Glutamatergic neuron (in vitro differentiated cells): ENCODE results near the gene CLGN. TPM values are rescaled to one million over a fixed set of nuclear protein-coding genes. Genes with fewer than 3 reads are reported as not detected.

Experiments
- DNase-seq: peaks from one replicate; pipeline ENCODE4 v3.0.0; 2022
- H3K27ac Mint-ChIP-seq: one replicate; pipeline ENCODE4 v1.8.0; 2020; ENCODE audit warnings: mild to moderate bottlenecking, mixed read lengths, inconsistent platforms; ENCODE audit not compliant: unreplicated experiment
- H3K27me3 Mint-ChIP-seq: one replicate; pipeline ENCODE4 v1.8.0; 2020; ENCODE audit warnings: mild to moderate bottlenecking, moderate library complexity, mixed read lengths, inconsistent platforms; ENCODE audit not compliant: unreplicated experiment
- H3K36me3 Mint-ChIP-seq: one replicate; pipeline ENCODE4 v1.8.0; 2020; ENCODE audit warnings: mild to moderate bottlenecking, mixed read lengths, inconsistent platforms; ENCODE audit not compliant: unreplicated experiment
- H3K4me1 Mint-ChIP-seq: one replicate; pipeline ENCODE4 v1.8.0; 2020; ENCODE audit warnings: mild to moderate bottlenecking, low read depth, mixed read lengths, inconsistent platforms; ENCODE audit not compliant: unreplicated experiment
- H3K4me3 Mint-ChIP-seq: one replicate; pipeline ENCODE4 v1.8.0; 2020; ENCODE audit warnings: mild to moderate bottlenecking, mixed read lengths, inconsistent platforms; ENCODE audit not compliant: unreplicated experiment
- H3K9me3 Mint-ChIP-seq: one replicate; pipeline ENCODE4 v1.8.0; 2020; ENCODE audit warnings: mild to moderate bottlenecking, moderate library complexity, mixed read lengths, inconsistent platforms; ENCODE audit not compliant: unreplicated experiment
- total RNA-seq: library from RNA; stranded (reverse); fragmentation: NEBNext Ultra II Directional; extraction: Animal tissue kit (Norgen Biotek cat#: 25700); gene quantifications from one replicate; pipeline ENCODE4 v1.2.1, GENCODE V29; 2021; ENCODE audit not compliant: unreplicated experiment
- TF ChIP-seq, protein P1 (sequence below): fragments of 200-600 bp; sonication (generic); IDR thresholded peaks from one replicate; pipeline ENCODE4 v1.5.0; 2021; ENCODE audit not compliant: partially characterized antibody, unreplicated experiment

Gene CLGN
- total RNA-seq, 1 donor from 2014 or later = 19.6 TPM

- Mint-ChIP-seq H3K9me3 (no peaks in the 10 kb centered on the region), H3K4me3 (no peak overlapping the region), H3K27me3 (no peaks in the 10 kb centered on the region), H3K4me1 (no peaks in the 10 kb centered on the region), H3K27ac (no peak overlapping the region), H3K36me3 (no peaks in the 10 kb centered on the region)
- TF ChIP-seq, protein P1, sequence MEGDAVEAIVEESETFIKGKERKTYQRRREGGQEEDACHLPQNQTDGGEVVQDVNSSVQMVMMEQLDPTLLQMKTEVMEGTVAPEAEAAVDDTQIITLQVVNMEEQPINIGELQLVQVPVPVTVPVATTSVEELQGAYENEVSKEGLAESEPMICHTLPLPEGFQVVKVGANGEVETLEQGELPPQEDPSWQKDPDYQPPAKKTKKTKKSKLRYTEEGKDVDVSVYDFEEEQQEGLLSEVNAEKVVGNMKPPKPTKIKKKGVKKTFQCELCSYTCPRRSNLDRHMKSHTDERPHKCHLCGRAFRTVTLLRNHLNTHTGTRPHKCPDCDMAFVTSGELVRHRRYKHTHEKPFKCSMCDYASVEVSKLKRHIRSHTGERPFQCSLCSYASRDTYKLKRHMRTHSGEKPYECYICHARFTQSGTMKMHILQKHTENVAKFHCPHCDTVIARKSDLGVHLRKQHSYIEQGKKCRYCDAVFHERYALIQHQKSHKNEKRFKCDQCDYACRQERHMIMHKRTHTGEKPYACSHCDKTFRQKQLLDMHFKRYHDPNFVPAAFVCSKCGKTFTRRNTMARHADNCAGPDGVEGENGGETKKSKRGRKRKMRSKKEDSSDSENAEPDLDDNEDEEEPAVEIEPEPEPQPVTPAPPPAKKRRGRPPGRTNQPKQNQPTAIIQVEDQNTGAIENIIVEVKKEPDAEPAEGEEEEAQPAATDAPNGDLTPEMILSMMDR = no peak
- DNase-seq = no peak
Measured at GRCh38 chr4:140408974-140409373, 18.5 kb downstream of the CLGN start.

DNA sequence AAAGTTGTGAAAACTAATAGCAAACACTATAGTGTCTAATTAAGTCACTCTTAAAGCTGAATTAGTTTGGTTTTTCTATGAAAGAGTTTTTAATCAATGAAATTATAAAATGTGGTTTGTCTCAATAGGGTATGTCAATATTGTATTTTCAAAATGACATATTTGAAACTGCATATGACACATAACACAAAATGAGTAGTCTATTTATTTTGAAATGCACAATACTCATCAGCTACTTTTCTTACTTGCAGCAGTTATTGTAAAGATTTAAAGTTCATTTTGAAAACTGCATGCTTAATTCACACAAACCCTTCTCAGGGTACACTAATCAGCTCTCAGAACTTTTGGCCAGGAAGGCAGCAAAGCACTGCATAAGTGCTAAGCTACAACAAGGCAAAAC is 21.2 kb downstream of the CLGN start:
- TF ChIP-seq, protein P1 = no peak
- DNase-seq = no peak
- H3K4me3 Mint-ChIP-seq = no peak overlapping the region
- no peaks in the 10 kb centered on the region for H3K9me3 Mint-ChIP-seq
- H3K4me1 Mint-ChIP-seq = no peaks in the 10 kb centered on the region
- no peaks in the 10 kb centered on the region for H3K36me3 Mint-ChIP-seq
- H3K27me3 Mint-ChIP-seq = no peaks in the 10 kb centered on the region
- no peak overlapping the region for H3K27ac Mint-ChIP-seq

DNA sequence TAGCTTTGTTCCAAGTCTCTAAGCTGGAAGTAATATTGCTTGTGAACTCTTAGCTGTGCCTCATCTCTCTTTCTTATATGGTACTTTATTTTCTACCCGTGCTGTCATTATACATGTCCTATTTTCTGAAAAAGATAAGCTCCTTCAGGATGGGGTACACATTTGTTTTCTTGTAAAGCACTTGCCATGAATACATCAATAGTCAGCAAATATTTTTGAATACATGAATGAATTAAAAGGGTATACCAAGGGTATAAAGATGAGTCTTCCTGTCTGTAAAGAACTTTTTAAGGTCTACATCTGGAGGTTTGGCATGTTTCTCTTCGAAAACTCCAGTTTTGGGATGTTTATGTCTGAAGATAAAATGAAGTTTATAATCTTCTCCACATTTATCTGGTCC is 27.3 kb downstream of the CLGN start:
- DNase-seq = no peak
- H3K36me3 Mint-ChIP-seq = no peaks in the 10 kb centered on the region
- TF ChIP-seq, protein P1 = no peak
- no peak overlapping the region for H3K27ac Mint-ChIP-seq
- H3K9me3 Mint-ChIP-seq = no peaks in the 10 kb centered on the region
- H3K4me3 Mint-ChIP-seq = no peak overlapping the region
- H3K27me3 Mint-ChIP-seq = no peaks in the 10 kb centered on the region
- no peaks in the 10 kb centered on the region for H3K4me1 Mint-ChIP-seq

DNA sequence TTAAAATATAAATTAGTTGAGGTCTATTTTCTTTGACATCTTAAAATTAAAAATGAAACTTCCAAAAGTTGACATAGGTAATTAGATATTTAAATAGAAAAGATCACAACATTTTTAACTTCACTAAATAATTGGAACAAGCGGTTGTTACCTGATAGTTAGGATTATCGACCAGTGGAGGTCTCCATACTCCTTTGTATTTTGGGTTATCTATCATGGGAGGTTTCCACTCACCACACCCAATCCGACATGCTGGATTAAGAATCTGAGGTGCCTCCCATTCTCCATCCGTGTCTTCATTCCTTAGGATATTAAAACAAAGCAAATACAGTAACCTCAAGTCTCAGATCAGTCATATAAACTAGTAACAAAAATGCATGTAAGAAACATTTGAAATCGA is 31.8 kb downstream of the CLGN start:
- Mint-ChIP-seq H3K36me3 (no peaks in the 10 kb centered on the region), H3K27me3 (no peaks in the 10 kb centered on the region), H3K4me1 (no peaks in the 10 kb centered on the region), H3K9me3 (no peaks in the 10 kb centered on the region), H3K27ac (no peak overlapping the region), H3K4me3 (no peak overlapping the region)
- TF ChIP-seq, protein P1 = no peak
- no peak for DNase-seq

GRCh38 chr4:140388015-140388414 is 39.4 kb downstream of the CLGN start:
- Mint-ChIP-seq H3K9me3 (no peaks in the 10 kb centered on the region), H3K4me3 (no peak overlapping the region), H3K36me3 (no peaks in the 10 kb centered on the region), H3K4me1 (no peaks in the 10 kb centered on the region), H3K27me3 (no peaks in the 10 kb centered on the region), H3K27ac (no peak overlapping the region)
- TF ChIP-seq, protein P1 = no peak
- no peak for DNase-seq
